Measurements from ENCODE around the gene ASCL2. TPM values are rescaled to one million over a fixed set of nuclear protein-coding genes. Genes with fewer than 3 reads are reported as not detected.

The ASCL2 gene
- total RNA-seq, 4 donors from 2014 or later, result 1.0 to 1.6 (median 1.5) TPM; not detected in 1

- TF ChIP-seq CTCF (IDR thresholded peaks at IDR 0.05) (no peak), POLR2A (IDR thresholded peaks at IDR 0.05) (no peak)
- DNase-seq, result no peak
- no peaks in the 10 kb centered on the region for H3K36me3 ChIP-seq
- no peak overlapping the region for H3K4me3 ChIP-seq
- intact Hi-C loops (cut with DNase I; ENCODE audit: low total_unique reads), result no loop called here
- no peaks in the 10 kb centered on the region for H3K4me1 ChIP-seq
- peak overlapping the region; percentile 26 to 30 for H3K27ac ChIP-seq
- H3K27me3 ChIP-seq, result no peaks in the 10 kb centered on the region
- no peaks in the 10 kb centered on the region for H3K9me3 ChIP-seq
These were observed 47.1 kb downstream of the ASCL2 start for GRCh38 chr11:2223153-2223794.

GRCh38 chr11:2222451-2222850 lies 47.9 kb downstream of the ASCL2 start:
- DNase-seq, result peak in 1 of 2 donors; percentile 30
- intact Hi-C loops (cut with DNase I; ENCODE audit: low total_unique reads), result no loop called here
- Histone ChIP-seq H3K4me1 (no peaks in the 10 kb centered on the region), H3K36me3 (no peaks in the 10 kb centered on the region), H3K27ac (peak overlapping the region; percentile 35 to 49), H3K9me3 (no peaks in the 10 kb centered on the region), H3K27me3 (no peaks in the 10 kb centered on the region), H3K4me3 (no peak overlapping the region)
- TF ChIP-seq CTCF (IDR thresholded peaks at IDR 0.05), result no peak
- TF ChIP-seq POLR2A (IDR thresholded peaks at IDR 0.05), result no peak

- intact Hi-C loops (cut with DNase I; ENCODE audit: low total_unique reads), result no loop called here
- no peak for DNase-seq
- peak overlapping the region; percentile 35 to 49 for H3K27ac ChIP-seq
These were observed 48.8 kb downstream of the ASCL2 start for GRCh38 chr11:2221591-2221990.

GRCh38 chr11:2221024-2221423 lies 49.4 kb downstream of the ASCL2 start:
- H3K4me3 ChIP-seq, result no peak overlapping the region
- DNase-seq, result no peak
- no peaks in the 10 kb centered on the region for H3K36me3 ChIP-seq
- intact Hi-C loops (cut with DNase I; ENCODE audit: low total_unique reads), result no loop called here
- TF ChIP-seq CTCF (IDR thresholded peaks at IDR 0.05) (no peak), POLR2A (IDR thresholded peaks at IDR 0.05) (no peak)
- H3K9me3 ChIP-seq, result no peaks in the 10 kb centered on the region
- no peak overlapping the region for H3K27ac ChIP-seq
- no peaks in the 10 kb centered on the region for H3K4me1 ChIP-seq
- H3K27me3 ChIP-seq, result no peaks in the 10 kb centered on the region

More at GRCh38 chr11:2221591-2221990, 48.8 kb downstream of the ASCL2 start:
- no peak overlapping the region for H3K4me3 ChIP-seq
- no peak for TF ChIP-seq CTCF (IDR thresholded peaks at IDR 0.05)
- no peak for TF ChIP-seq POLR2A (IDR thresholded peaks at IDR 0.05)
- no peaks in the 10 kb centered on the region for H3K9me3 ChIP-seq
- H3K36me3 ChIP-seq, result no peaks in the 10 kb centered on the region
- no peaks in the 10 kb centered on the region for H3K27me3 ChIP-seq
- no peaks in the 10 kb centered on the region for H3K4me1 ChIP-seq

GRCh38 chr11:2220173-2220771 lies 50.1 kb downstream of the ASCL2 start:
- Histone ChIP-seq H3K4me3 (no peak overlapping the region), H3K9me3 (no peaks in the 10 kb centered on the region), H3K36me3 (no peaks in the 10 kb centered on the region), H3K27ac (no peak overlapping the region), H3K27me3 (no peaks in the 10 kb centered on the region), H3K4me1 (no peaks in the 10 kb centered on the region)
- intact Hi-C loops (cut with DNase I; ENCODE audit: low total_unique reads), result no loop called here
- DNase-seq, result no peak
- TF ChIP-seq POLR2A (IDR thresholded peaks at IDR 0.05), result no peak
- TF ChIP-seq CTCF (IDR thresholded peaks at IDR 0.05), result no peak

Data from uterus (tissue), 4 donors.